Fibroblast of mammary gland (primary cell): ENCODE measurements around the gene MED23.
A peak's percentile ranks its signal among the peaks of the same experiment; 100 is the strongest.

Source experiments
- DNase-seq: peaks from one replicate; pipeline ENCODE4 v3.0.0-alpha.2; 2010; ENCODE audit warnings: low read depth
- H3K4me3 ChIP-seq: 2 replicates; pipeline ENCODE4 v1.5.1; 2011; ENCODE audit warnings: low read depth, mild to moderate bottlenecking, low read length, moderate library complexity; ENCODE audit not compliant: control insufficient read depth
- CTCF ChIP-seq: conservative IDR thresholded peaks from 2 replicates; pipeline ENCODE4 v1.5.1; 2011; ENCODE audit warnings: low read depth, low read length, inconsistent platforms; ENCODE audit not compliant: control insufficient read depth, insufficient read depth

MED23 gene

GRCh38 chr6:131587909-131588308 lies 40.1 kb downstream of the MED23 start:
- no peak for DNase-seq
- TF ChIP-seq CTCF, result no peak
- H3K4me3 ChIP-seq, result no peak overlapping the region

GRCh38 chr6:131586543-131586942 lies 41.5 kb downstream of the MED23 start:
- TF ChIP-seq CTCF, result no peak
- no peak overlapping the region for H3K4me3 ChIP-seq
- peak; percentile 8 for DNase-seq

- no peak for TF ChIP-seq CTCF
- DNase-seq, result no peak
- no peak overlapping the region for H3K4me3 ChIP-seq
Observed at GRCh38 chr6:131581523-131581922, 46.5 kb downstream of the MED23 start.

GRCh38 chr6:131575834-131576478 lies 52.1 kb downstream of the MED23 start:
- no peak overlapping the region for H3K4me3 ChIP-seq
- DNase-seq, result no peak

GRCh38 chr6:131574686-131575085 lies 53.4 kb downstream of the MED23 start:
- no peak for TF ChIP-seq CTCF
- H3K4me3 ChIP-seq, result no peak overlapping the region

More at GRCh38 chr6:131575834-131576478, 52.1 kb downstream of the MED23 start:
- TF ChIP-seq CTCF, result no peak

GRCh38 chr6:131574133-131574532 lies 53.9 kb downstream of the MED23 start:
- H3K4me3 ChIP-seq, result no peak overlapping the region
- no peak for DNase-seq
- TF ChIP-seq CTCF, result no peak

More at GRCh38 chr6:131574686-131575085, 53.4 kb downstream of the MED23 start:
- DNase-seq, result no peak
